Ectodermal cell (in vitro differentiated cells): ENCODE measurements around the gene ZNF672.

Experiments
- H3K27ac ChIP-seq: 2 replicates; pipeline ENCODE4 v1.7.0; 2013; ENCODE audit warnings: mild to moderate bottlenecking, low read depth, low read length; ENCODE audit not compliant: insufficient read depth, poor library complexity, severe bottlenecking
- H3K27me3 ChIP-seq: 2 replicates; pipeline ENCODE4 v1.7.0; 2013; ENCODE audit warnings: mild to moderate bottlenecking, low read length; ENCODE audit not compliant: insufficient read depth, control insufficient read depth, poor library complexity, severe bottlenecking
- H3K36me3 ChIP-seq: one replicate; pipeline ENCODE4 v1.7.0; 2013; ENCODE audit warnings: low read length; ENCODE audit not compliant: control insufficient read depth, insufficient read depth
- H3K4me1 ChIP-seq: one replicate; pipeline ENCODE4 v1.7.0; 2013; ENCODE audit warnings: low read length; ENCODE audit not compliant: control insufficient read depth, insufficient read depth
- H3K4me3 ChIP-seq: 2 replicates; pipeline ENCODE4 v1.7.0; 2013; ENCODE audit warnings: low read depth, low read length, control low read depth; ENCODE audit not compliant: insufficient read depth
- H3K9me3 ChIP-seq: 2 replicates; pipeline ENCODE4 v1.7.0; 2013; ENCODE audit warnings: mild to moderate bottlenecking, low read length, moderate library complexity; ENCODE audit not compliant: control insufficient read depth
- WGBS, 2 experiments: methylation state at CpG; one replicate each; pipeline ENCODE4 v1.1.7; 2013; ENCODE audit warnings: missing lambda C conversion rate in 2 of 2; 5-methylcytosine and 5-hydroxymethylcytosine counted together

Gene ZNF672

DNA sequence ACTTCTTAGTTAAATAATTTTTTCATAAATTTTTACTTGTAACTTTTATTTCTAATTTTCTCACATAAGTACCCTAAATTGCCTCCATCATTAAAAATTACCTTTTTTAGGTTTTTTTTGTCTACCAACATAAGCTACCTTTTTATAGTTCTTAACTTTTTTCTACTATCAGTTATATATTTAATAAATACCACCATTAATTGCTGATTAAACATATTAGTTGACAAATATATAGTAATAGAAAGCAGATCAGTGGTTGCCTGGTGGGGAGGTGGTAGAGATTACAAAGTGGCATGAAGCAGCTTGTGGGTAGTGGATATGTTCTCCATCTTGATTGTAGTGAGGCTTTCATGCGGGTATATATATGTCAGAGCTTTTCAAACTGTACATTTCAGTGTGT, 6.2 kb upstream of the ZNF672 start:
- no peaks in the 10 kb centered on the region for H3K9me3 ChIP-seq
- no peak overlapping the region for H3K27ac ChIP-seq
- WGBS, 2 experiments: 100% methylated on average over 1 of the region's 1 CpG; no CpG with 5 or more reads in 1 of the 2 experiments
- H3K27me3 ChIP-seq: peaks cover 30% of the 10 kb centered on the region
- no peaks in the 10 kb centered on the region for H3K36me3 ChIP-seq
- H3K4me1 ChIP-seq: no peaks in the 10 kb centered on the region
- no peak overlapping the region for H3K4me3 ChIP-seq

- Histone ChIP-seq H3K4me3 (no peak overlapping the region), H3K9me3 (no peaks in the 10 kb centered on the region), H3K4me1 (no peaks in the 10 kb centered on the region), H3K27ac (no peak overlapping the region), H3K27me3 (peaks cover 30% of the 10 kb centered on the region), H3K36me3 (no peaks in the 10 kb centered on the region)
- 75 to 83% methylated on average over 7 of the region's 7 CpGs for WGBS, 2 experiments
These were observed 3.6 kb upstream of the ZNF672 start for GRCh38 chr1:248834343-248834940.

DNA sequence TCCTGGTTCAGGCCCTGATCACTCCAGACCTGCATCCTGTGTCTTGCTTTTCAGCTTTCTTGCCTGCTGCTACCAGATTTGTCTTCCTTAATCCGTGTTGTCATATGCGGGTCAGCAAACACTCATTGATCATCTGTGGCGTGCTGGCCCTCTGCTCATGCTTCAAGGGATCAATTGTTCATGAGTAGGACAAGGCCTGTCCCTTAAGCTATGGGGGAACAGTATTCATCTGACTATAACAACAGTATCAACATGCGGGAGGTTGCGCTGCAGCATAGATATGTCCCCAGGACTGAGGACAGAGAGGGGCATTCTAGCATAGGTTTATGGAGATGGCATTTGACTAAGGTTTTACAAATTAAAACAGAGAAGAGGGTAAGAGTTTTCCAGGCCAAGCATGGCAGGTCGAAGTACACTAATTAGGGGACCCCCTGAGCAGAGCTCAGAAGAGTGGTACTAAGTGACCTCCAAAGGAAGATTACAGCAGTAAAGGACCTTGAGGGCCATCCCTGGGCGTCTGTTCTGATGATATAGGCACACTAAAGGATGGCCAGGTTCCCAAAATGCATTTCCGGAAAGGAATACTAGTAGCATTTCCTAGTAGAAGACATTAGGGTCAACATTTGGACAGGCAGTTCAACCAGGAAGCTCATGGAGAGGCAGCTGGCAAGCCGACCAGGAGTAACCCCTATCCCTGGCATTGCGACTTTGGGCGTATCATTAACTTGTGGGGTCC, 811 bp upstream of the ZNF672 start:
- WGBS, 2 experiments: 64 to 65% methylated on average over 11 of the region's 11 CpGs
- Histone ChIP-seq H3K36me3 (no peaks in the 10 kb centered on the region), H3K27ac (no peak overlapping the region)

GRCh38 chr1:248838357-248839167, 538 bp downstream of the ZNF672 start:
- Histone ChIP-seq H3K9me3 (no peaks in the 10 kb centered on the region), H3K4me1 (no peaks in the 10 kb centered on the region), H3K4me3 (peak overlapping the region; percentile 93), H3K27ac (peak overlapping the region; percentile 94), H3K36me3 (no peaks in the 10 kb centered on the region), H3K27me3 (peaks cover 28% of the 10 kb centered on the region)
- WGBS, 2 experiments: 0% methylated on average over 82 of the region's 82 CpGs

More for the DNA sequence above, 811 bp upstream of the ZNF672 start:
- peak overlapping the region; percentile 93 for H3K4me3 ChIP-seq
- H3K4me1 ChIP-seq: no peaks in the 10 kb centered on the region
- H3K27me3 ChIP-seq: peaks cover 30% of the 10 kb centered on the region
- H3K9me3 ChIP-seq: no peaks in the 10 kb centered on the region

- Histone ChIP-seq H3K36me3 (no peaks in the 10 kb centered on the region), H3K27ac (peak overlapping the region; percentile 94), H3K4me1 (no peaks in the 10 kb centered on the region), H3K9me3 (no peaks in the 10 kb centered on the region), H3K4me3 (peak overlapping the region; percentile 93), H3K27me3 (peaks cover 22% of the 10 kb centered on the region)
- WGBS, 2 experiments: 28 to 29% methylated on average over 10 of the region's 10 CpGs
These were observed 1.1 kb downstream of the ZNF672 start for GRCh38 chr1:248839168-248839555.

DNA sequence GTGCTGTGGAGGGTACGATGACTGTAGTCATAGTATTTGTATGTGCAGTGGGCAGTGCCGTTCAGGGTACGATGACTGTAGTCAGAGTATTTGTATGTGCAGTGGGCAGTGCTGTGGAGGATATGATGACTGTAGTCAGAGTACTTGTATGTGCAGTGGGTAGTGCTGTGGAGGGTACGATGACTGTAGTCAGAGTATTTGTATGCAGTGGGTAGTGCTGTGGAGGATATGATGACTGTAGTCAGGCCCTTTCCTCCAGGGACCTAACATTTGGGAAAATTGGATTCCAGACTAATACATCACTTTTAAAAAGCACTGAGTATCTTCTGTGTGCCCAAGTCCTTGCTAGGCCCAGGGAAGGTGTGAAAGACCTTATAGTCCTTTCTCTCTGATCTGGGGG, 2.9 kb downstream of the ZNF672 start:
- H3K36me3 ChIP-seq: peaks cover 13% of the 10 kb centered on the region
- WGBS, 2 experiments: 87 to 94% methylated on average over 4 of the region's 4 CpGs
- no peak overlapping the region for H3K27ac ChIP-seq
- H3K4me1 ChIP-seq: no peaks in the 10 kb centered on the region
- peaks cover 5% of the 10 kb centered on the region for H3K27me3 ChIP-seq
- H3K9me3 ChIP-seq: no peaks in the 10 kb centered on the region
- no peak overlapping the region for H3K4me3 ChIP-seq

DNA sequence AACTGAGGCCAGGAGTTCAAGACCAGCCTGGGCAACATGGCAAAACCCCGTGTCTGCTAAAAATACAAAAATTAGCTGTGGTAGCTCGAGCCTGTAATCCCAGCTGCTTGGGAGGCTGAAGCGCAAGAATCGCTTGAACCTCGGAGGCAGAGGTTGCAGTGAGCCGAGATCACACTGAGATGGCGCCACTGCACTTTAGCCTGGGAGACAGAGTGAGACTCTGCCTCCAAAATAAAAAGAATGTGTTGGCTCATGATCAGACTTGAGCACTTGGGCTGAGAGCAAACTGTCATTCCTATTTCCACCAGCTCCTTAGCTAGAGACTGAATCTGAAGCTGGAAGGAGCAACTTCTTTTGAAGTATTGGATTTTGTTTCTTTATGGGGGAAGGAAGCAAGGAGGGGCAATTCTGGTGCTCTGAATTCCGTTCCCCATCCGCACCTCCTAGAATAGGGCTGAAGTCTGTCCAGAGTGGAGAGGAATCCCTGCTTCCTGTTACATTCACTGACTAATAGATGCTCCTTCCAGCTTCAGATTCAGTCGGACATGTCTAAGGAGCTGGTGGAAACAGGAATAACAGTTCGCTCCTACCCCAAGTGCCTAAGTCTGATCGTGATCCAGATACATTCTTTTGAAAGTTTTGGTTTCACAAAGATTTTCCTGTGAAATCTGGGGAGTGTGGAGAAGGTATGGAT, 3.8 kb downstream of the ZNF672 start:
- Histone ChIP-seq H3K4me1 (no peaks in the 10 kb centered on the region), H3K27ac (no peak overlapping the region), H3K4me3 (no peak overlapping the region), H3K9me3 (no peaks in the 10 kb centered on the region), H3K36me3 (peaks cover 17% of the 10 kb centered on the region), H3K27me3 (no peaks in the 10 kb centered on the region)
- 66 to 67% methylated on average over 12 of the region's 12 CpGs for WGBS, 2 experiments

GRCh38 chr1:248842781-248843331, 4.8 kb downstream of the ZNF672 start:
- no peaks in the 10 kb centered on the region for H3K9me3 ChIP-seq
- no peak overlapping the region for H3K27ac ChIP-seq
- no peak overlapping the region for H3K4me3 ChIP-seq
- H3K27me3 ChIP-seq: no peaks in the 10 kb centered on the region
- no peaks in the 10 kb centered on the region for H3K4me1 ChIP-seq
- WGBS, 2 experiments: 91 to 95% methylated on average over 8 of the region's 8 CpGs
- peaks cover 21% of the 10 kb centered on the region for H3K36me3 ChIP-seq

- no peaks in the 10 kb centered on the region for H3K4me1 ChIP-seq
- H3K9me3 ChIP-seq: no peaks in the 10 kb centered on the region
- H3K27ac ChIP-seq: no peak overlapping the region
- 94 to 100% methylated on average over 2 to 3 of the region's 3 CpGs for WGBS, 2 experiments
- no peaks in the 10 kb centered on the region for H3K27me3 ChIP-seq
- no peak overlapping the region for H3K4me3 ChIP-seq
- H3K36me3 ChIP-seq: peaks cover 29% of the 10 kb centered on the region
These were observed 5.7 kb downstream of the ZNF672 start for GRCh38 chr1:248843687-248844086.
